Brain pericyte (primary cell): Measurements from ENCODE around the gene MACC1.
"Not testable (repeated sequence)": the region's sequence is repeated elsewhere in the genome, so short reads cannot be mapped to it uniquely, and the experiment has no call there.

ENCODE experiments used
- DNase-seq: peaks from one replicate; pipeline ENCODE4 v3.0.0-alpha.2; 2012; ENCODE audit warnings: low read depth, low spot score

Gene MACC1

DNA sequence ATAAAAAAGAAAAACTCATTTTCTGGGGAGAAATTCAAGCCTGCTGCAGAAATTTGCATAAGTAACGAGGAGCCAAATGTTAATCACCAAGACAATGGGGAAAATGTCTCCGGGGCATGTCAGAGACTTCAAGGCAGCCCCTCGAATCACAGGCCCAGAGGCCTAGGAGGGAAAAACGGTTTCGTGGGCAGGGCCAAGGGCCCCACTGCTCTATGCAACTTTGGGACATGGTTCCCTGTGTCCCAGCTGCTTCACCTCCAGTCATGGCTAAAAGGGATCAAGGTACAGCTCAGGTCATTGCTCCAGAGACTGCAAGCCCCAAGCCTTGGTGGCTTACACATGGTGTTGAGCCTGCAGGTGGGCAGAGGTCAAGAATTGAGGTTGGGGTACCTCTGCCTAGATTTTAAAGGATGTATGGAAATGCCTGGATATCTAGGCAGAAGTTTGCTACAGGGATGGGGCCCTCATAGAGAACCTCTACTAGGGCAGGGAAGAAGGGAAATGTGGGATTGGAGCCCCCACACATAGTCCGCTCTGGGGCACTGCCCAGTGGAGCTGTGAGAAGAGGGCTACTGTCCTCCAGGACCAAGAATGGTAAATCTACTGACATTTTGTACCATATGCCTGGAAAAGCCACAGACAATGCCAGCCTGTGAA lies 8.4 kb downstream of the MACC1 start:
- no peak for DNase-seq

DNA sequence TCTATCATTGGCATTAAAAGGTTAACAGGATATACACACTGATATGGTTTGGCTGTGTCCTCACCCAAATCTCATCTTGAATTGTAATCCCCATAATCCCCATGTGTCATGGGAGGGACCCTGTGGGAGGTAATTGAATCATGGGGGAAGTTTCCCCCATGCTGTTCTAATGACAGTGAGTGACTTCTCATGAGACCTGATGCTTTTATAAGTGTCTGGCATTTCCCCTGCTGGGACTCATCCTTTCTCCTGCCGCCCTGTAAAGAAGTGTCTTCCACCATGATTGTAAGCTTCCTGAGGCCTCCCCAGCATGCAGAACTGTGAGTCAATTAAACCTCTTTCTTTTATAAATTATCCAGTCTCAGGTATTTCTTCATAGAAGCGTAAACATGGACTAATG lies 9.4 kb downstream of the MACC1 start:
- DNase-seq = not testable (repeated sequence)

DNA sequence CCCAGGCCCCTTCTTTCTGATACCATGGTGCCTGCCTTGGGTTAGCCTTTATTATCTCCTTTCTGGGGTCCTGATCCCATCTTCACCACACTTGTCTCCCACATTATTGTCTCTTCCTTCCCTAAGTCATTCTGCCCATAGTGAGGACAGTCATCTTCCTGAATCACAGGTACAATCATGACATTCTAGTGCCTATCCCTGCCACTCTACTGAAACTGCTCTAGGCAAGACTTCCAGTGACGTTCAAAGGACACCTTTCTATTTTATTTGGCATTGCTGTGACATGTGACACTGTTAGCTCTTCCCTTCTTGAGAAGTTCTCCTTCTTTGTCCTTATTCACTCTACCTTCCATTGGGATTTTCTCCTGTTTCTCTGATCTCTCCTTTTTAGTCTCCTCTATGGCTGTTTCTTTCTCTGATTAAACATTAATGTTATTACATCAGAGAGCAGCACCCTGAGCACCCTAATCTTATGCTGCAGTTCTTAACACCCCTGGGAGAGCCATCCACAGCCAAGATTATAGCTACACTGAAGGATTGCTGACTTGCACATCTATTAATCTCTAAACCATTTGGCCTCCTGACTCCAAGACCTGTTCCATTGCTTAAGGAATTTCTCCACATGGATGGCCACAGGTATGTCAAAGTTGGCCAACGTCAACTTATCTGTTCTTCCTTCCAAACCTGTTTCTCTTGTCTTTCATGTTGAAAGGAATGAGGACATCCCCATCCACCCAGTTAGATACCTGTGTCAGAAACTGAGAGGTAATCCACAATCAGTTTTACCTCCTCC lies 10.9 kb downstream of the MACC1 start:
- DNase-seq = no peak

DNA sequence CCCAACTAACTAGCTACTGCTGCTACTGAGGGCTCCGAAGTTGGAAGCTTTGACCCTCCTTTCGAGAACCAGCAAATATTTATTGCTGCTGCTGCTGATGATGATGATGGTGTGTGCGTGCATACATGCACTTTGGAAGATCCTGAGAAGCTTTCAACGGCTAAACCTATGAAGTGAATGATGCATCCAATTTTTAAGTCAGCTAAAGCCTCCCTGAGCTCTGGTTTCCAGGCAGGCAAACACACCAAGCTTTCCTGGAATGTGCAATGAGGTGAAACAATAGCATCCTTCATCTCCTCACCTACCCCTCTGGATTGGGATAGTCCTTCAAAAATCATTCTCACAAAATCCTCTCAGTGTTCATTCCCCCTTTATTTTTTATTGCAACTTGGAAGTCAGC lies 13.9 kb downstream of the MACC1 start:
- no peak for DNase-seq

DNA sequence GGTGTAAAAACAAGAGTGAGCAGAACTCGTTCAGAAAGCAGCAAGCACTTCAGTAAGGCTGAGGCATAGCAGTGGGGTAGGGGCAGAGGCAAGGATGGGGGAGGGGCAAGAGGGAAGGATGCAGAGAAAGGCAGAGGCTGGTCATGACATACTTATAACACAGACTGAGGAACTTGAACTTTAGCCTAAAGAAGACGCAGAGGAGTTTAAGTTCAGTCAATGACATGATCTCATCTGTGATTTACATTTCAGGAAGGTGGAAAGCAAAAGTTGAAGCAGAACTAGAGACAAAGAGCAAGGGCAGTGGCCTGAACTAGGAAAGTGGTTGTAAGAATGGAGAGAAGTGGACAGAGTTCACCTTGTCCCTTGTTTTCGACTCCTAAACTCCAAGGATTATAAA lies 15.8 kb downstream of the MACC1 start:
- no peak for DNase-seq

DNA sequence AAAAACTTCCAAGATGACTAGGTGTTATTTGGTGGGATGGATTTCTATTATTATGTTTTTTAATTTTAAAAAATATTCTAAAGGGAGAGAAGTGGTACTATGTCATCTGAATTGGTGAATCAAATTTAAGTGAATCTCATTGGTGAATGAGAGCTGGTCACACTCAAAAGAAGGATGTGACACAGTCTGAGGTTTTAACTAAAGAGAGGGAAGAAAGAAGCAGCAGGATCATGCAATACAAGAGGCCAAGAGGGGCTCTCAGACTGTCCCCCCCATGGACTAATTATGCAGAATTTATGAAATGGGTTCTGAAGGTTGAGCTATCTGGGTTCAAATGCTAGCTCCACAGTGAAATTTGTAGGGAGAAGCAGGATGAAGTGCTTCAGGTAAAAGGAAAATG lies 16.2 kb downstream of the MACC1 start:
- DNase-seq = no peak

DNA sequence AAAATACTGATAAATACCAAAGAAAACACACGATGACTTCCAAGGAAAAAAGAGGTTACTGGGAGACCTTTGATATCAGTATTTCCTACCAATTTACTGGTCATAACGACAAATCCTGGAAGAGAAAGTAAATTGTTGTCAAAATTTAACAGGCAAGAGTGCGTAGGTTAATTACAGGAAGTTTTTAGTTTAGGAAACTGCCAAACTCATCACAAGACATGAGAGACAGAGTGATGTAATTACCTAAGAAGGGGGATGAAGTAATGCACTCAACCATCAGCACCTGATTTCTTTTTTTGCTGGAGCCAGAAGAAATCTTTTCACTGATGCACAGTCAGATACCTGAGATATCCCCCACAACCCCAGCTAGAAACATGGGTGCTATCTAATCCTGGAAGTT lies 16.8 kb downstream of the MACC1 start:
- DNase-seq = no peak

DNA sequence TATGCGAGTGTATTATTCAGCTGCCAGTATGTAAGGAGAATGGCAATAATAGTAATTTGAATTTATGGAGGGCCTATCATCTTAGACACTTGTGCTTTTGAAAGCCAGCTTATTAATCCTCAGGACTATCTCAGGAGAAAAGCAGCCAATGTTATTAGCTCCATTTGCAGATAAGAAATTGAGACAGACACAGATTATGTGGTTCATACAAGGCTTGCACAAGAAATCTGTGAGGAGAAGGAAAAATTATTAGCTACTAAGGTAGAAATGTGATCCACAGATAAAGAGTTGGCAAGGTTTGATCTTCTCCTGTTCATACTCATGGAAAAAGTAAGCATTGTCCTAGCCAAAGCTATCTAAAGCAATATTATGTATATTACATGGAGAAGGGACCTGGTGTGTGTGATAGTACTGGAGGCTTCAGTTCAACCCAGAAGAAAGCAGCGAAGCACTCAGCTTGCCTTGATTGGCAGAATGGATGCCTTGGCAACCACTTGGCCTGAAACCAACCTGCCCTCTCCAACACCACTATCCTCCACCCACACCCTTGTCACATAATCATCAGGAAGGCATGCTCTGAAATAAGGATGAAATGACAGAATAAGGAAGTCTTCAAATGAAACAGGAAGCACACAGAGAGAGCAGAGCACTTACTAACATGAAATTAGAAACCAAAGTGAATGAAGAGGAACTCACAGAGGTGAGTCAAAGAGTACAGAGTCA lies 18.0 kb downstream of the MACC1 start:
- no peak for DNase-seq

DNA sequence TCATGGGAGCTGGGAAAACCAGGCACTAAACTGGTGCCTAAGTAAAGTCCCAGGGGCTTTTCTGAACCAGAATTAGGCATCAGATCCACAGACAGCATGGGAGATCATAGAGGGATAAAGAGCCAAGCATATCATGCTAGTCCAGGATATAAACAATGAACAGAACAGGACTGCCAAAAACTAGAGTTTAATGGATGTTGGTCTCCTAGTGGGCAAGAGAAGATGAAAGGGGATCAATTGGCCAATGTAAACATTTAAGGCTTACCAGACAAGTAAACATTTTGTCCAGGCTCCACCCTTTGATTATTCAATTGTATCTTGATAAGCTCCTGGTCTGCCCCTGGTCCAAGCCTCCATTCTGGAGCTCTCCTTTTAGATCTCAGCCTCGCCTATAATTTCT lies 18.9 kb downstream of the MACC1 start:
- no peak for DNase-seq

DNA sequence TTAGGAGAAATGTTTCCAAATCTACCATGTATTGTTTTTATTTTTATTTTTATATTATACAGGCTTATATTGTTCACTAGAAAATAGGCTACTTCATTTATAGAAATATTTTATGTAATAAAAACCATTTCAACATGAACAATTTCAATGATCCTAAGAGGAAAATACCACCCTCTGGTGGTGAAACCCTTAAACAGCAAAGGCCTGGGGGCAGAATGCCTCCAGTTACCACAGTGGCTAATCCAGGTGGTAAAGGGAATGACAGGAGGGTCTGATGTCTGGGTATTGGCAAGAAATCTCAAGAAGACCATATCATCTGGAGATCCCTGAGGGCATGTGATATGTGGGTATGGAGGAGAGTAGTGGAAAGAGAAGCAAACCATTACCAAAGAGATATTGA lies 19.3 kb downstream of the MACC1 start:
- no peak for DNase-seq

DNA sequence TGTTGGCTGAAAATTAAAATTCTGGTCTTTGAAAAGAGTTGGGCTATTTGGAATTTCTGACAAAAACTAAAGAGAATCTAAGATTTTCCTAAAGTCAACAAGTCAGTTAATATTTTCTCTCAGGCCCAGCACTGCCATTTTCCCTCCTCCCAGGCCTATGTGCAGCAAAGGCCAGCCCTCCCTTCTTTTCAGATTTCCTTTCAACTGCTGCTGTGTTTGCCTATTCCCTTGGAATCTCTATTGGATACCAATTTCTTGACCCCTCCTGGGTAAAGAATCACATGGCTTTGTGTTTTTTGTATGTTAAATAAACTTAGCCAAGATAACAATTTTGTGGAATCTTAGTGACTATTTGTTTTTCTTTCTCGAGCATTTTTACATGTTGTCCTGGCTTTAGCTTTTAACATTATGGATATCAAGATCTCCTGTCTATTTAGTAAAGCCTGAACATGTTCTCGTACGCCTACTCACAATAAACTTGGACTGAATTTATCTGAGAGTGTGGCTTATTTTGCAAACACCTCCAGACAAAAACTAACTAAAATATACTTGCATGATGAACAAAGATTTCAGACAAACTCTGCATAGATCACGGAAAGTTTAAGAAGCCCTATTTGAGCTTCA lies 19.9 kb downstream of the MACC1 start:
- DNase-seq = no peak

DNA sequence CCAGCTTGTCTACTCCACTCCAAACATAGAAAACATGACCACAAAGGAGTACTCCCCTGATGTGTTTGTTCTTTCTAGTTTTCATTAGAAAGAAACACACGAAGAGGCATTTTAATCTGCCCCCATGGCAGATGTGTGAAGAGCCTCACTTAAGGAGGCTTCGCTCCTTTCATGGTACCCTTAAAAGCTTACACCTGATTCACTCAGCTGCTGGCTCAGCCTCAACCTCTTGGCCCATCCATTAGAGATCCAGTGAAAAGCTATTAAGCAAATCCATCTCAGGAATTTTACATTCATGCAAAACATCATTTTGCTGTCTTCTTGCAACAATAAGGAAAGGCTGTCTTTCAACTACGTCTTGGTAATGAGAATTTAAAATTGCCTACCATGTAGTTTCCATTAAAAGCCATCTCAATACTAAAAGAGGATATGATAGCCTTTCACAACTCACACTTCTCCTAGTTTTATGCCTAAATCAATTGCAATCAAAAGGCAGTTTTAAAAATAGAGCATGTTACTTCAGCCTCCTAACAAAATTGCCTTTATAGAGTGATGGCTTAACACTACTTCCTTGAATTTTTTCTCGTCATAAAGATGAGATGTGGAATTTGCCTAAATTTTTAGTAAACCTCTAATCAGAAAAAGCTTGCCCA lies 22.7 kb downstream of the MACC1 start:
- DNase-seq = no peak

DNA sequence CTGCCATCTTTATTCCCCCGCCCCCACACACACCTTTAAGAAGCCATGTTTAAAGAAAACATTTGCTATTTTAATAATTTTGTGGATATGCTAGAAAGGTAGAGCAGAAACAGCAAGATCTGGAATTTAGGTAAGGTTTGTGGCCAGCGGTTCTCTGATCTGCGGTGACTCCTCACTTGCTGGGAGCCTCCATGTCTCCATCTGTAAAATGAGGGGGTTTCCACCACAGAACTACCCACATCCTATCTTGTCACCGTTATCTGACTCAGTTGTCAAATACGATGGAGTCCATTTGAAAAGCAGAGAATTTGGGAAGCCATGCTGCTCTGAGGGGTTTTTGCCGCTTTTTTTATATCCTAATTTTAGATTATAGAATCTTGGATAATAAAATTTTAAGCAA lies 23.3 kb downstream of the MACC1 start:
- DNase-seq = no peak

DNA sequence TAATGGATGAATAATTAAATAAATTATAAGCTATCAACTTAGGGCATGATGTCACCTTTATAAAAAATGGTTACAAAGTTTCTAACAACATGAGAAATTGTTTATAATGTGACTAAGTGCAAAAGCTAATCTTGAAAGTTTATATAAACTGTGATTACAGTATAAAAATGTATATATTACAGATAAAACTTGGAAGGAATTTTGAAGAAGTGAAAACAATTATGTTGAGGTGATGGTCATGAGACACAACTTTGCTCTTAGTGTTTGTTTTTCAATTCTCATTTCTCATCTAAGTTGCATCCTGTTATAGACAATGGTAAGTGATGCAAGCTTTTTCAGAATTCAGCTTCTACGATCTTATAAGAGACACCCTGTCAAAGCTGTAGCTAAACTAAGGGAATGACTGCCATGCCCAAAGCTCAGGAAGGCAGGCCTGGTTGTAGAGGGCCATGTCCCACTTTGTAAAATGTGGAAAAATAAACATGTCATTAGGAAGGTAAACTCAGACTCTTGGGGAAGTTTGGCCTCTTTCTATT lies 23.9 kb downstream of the MACC1 start:
- no peak for DNase-seq

DNA sequence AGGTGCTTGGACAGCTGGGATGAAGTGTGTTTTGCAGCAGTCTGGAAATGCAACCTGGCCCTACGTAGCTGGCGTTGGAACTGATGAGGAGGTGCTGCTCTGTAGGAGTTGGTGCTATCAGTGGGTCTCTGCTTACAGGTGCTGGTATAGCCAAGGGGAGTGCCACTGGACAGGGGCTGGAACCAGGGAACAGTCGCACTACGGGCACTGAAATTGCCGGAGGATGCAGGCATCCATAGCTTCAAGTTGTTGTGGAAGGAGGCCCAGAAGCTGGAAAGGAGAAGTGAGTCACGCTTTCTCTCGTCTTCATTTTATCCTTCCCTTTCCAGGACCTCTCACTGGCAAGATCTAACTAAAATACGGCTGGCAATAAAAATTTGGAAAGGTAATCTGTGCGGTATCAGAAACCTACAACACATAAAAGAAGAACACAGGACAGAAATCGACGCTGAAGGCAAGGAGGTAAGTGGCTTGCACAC lies 25.8 kb downstream of the MACC1 start:
- no peak for DNase-seq

DNA sequence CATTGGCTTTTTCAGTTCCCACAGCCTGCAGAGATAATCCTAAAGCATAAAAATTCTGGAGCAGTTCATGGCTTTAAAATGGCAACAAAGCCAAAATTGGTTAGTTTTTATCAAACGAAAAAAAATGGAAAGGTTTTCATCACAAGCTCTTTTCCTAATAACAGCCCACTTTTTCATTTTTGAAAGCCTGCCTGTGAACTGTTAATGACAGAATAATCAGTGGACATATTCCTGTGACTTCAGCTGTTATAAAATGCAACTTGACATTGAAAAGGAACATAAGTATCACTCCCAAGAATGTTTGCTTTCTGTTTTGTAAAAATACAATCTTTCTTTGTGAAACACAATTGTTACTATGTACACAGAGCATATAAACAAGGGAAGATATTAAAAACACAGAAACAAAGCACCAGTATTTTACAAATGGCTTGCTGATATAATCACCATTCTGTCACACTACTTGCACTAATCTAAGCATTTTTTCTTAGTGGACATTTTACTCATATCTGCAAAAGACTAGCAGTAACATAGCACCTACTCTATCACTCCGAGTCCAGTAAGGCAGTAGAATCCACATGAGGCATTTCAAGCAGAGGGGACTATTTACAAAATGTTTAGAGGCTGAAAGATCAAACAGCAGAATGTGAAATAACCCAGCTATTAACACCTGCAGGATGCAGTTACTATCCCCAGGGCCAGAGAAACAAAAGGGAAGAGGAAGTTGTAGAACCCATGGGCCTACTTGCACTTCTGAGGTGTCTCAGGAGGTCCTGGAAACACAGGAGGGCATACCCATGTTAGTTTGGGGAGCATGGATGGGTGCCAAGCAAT lies 26.4 kb downstream of the MACC1 start:
- DNase-seq = no peak

DNA sequence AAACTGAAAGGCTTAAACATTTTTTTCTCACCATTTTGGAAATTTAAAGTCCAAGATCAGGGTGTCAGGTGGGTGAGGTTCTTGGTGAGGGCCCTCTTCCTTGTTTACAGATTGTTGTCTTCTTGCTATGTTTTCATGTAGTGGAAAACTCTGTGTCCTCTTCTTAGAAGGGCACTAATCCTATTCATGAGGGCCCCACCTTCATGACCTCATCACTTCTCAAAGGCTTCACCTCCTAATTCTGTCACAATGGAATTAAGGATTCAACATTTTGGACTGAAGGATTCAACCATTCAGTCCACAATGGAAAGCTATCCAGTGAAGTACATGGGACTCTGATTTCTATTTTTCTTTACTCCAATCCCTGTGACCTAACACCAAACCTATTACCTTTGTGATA lies 27.3 kb downstream of the MACC1 start:
- no peak for DNase-seq

DNA sequence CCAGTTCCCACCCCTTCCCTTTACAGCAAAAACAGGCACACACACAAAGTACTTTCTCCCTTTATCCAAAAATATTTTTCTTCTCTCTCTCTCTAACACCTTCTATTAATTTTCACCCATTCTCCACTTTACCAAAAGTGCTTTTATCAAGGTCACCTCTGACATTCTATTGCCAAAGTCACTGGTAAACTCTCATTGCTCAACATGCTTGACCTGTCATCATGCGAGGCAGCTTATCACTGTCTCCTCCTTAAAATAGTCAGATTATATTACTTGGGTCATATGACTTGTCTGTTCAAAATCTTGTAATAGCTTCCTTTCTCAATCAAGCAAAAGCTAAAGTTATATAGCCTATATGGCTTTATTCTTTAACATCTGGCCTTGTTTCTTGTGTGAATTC lies 28.6 kb downstream of the MACC1 start:
- DNase-seq = no peak

DNA sequence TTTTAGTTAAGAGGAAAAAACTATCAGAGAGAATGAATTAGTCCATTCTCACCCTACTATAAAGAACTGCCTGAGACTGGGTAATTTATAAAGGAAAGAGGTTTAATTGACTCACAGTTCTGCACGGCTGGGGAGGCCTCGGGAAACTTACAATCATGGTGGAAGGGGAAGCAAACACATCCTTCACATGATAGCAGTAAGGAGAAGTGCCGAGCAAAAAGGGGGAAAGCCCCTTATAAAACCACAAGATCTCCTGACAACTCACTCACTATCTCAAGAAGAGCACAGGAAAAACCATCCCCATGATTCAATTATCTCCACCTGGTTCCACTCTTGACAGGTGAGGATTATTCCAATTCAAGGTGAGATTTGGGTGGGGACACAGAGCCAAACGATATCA lies 29.3 kb downstream of the MACC1 start:
- DNase-seq = not testable (repeated sequence)

DNA sequence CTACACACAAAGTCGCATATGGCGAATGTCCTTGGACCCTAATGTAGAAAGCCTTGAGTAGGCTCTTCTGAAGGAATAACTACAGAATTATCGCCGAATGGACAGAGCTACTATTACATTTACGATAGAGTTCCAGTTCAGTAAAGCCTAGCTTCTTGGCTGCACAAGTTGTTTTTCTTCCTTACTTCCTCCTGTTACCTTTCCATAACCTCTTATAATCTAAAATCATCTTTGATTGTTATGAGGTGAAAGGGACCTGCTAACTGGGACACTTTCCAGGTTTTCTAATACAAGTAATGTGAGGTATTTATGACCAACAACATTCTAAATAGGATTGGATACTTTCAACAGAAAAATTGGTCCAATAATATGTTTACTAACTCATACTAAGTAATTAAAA lies 31.2 kb downstream of the MACC1 start:
- no peak for DNase-seq

DNA sequence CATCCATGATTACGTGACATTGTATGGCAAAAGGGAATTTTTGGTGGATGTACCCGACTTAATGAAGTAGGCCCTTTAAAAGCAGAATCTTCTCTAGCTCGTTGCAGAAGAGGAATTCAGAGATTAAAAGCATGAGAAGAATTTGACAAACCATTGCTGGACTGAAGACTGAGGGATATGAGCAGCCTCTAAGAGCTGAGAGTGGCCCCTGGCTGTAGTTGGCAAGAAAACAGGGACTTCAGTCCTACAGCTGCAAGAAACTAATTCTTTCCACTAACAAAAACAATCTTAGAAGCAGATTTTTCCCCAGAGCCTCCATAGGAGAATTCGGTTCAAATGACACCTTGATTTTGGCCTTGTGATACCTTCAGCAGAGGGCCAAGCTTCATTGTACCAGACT lies 34.1 kb downstream of the MACC1 start:
- DNase-seq = no peak
